ENCODE measurements around the gene REV3L.

REV3L gene

GRCh38 chr6:111418971-111419693, 63.9 kb downstream of the REV3L start:
- no peak for DNase-seq

- DNase-seq = no peak
Observed at GRCh38 chr6:111417946-111418345, 65.1 kb downstream of the REV3L start.

GRCh38 chr6:111417181-111417585, 65.8 kb downstream of the REV3L start:
- DNase-seq = no peak

- no peak for DNase-seq
Observed at GRCh38 chr6:111416529-111416928, 66.5 kb downstream of the REV3L start.

- no peak for DNase-seq
Observed at GRCh38 chr6:111414373-111414772, 68.6 kb downstream of the REV3L start.

- DNase-seq = no peak
Observed at GRCh38 chr6:111411978-111412566, 70.9 kb downstream of the REV3L start.

- no peak for DNase-seq
Observed at GRCh38 chr6:111411046-111411445, 72.0 kb downstream of the REV3L start.

- DNase-seq = no peak
Observed at GRCh38 chr6:111410371-111410770, 72.6 kb downstream of the REV3L start.

GRCh38 chr6:111409430-111409829, 73.6 kb downstream of the REV3L start:
- no peak for DNase-seq

GRCh38 chr6:111407686-111408085, 75.3 kb downstream of the REV3L start:
- no peak for DNase-seq

GRCh38 chr6:111406200-111406721, 76.8 kb downstream of the REV3L start:
- DNase-seq = no peak

- no peak for DNase-seq
Observed at GRCh38 chr6:111403388-111403787, 79.6 kb downstream of the REV3L start.

- no peak for DNase-seq
Observed at GRCh38 chr6:111399626-111400025, 83.4 kb downstream of the REV3L start.

GRCh38 chr6:111388681-111389080, 94.3 kb downstream of the REV3L start:
- DNase-seq = no peak

GRCh38 chr6:111382476-111383294, 100.3 kb downstream of the REV3L start:
- DNase-seq = no peak

- no peak for DNase-seq
Observed at GRCh38 chr6:111381728-111382127, 101.3 kb downstream of the REV3L start.

- no peak for DNase-seq
Observed at GRCh38 chr6:111381123-111381522, 101.9 kb downstream of the REV3L start.

GRCh38 chr6:111379831-111380230, 103.2 kb downstream of the REV3L start:
- DNase-seq = no peak

- no peak for DNase-seq
Observed at GRCh38 chr6:111379302-111379701, 103.7 kb downstream of the REV3L start.

- no peak for DNase-seq
Observed at GRCh38 chr6:111377558-111378120, 105.4 kb downstream of the REV3L start.

GRCh38 chr6:111367393-111368088, 115.5 kb downstream of the REV3L start:
- DNase-seq = no peak

GRCh38 chr6:111361648-111362047, 121.4 kb downstream of the REV3L start:
- DNase-seq = no peak

- no peak for DNase-seq
Observed at GRCh38 chr6:111358454-111358853, 124.6 kb downstream of the REV3L start.

Measured in NCI-H2227 treated with DMSO at 0.1 percent for 48 hours (cell line).